A549 (cell line): ENCODE data around the gene ZNF862. TPM values are rescaled to one million over a fixed set of nuclear protein-coding genes. Genes with fewer than 3 reads are reported as not detected.

Experiments
- ATAC-seq, 2 experiments: fragments of 200-7000 bp in 1 of 2; fragments of >200 bp in 1 of 2; cut with Nextera tagmentation in 1 of 2; cut with Tn5 transposase in 1 of 2; 3 replicates each; pipeline versions ENCODE4 v1.8.0 to v1.9.1; 2018 to 2020; ENCODE audit warnings: mild to moderate bottlenecking in 1 of 2, moderate library complexity in 1 of 2
- CTCF ChIA-PET: fragments of 300-600 bp; sonication (Branson Sonifier 250); formaldehyde crosslinking; extraction: SDS; loops from one replicate; lab custom pipeline; 2021; ENCODE audit warnings: antibody characterized with exemption, inconsistent platforms; lab: Yijun Ruan, JAX
- POLR2A ChIA-PET: fragments of 350-600 bp; formaldehyde crosslinking; extraction: SDS; loops from one replicate; lab custom pipeline; 2021; ENCODE audit warnings: antibody characterized with exemption, inconsistent platforms; lab: Yijun Ruan, JAX
- DNase-seq, 2 experiments: peaks; one replicate each; pipeline versions ENCODE4 v3.0.0 to v3.0.0-alpha.2; 2011 to 2016; ENCODE audit warnings: low read depth in 1 of 2, low spot score in 1 of 2
- FAIRE-seq: peaks from 2 replicates; lab custom pipeline; 2011; peaks lifted over from hg19 to GRCh38; lab: Jason Lieb, UNC
- H3K27ac ChIP-seq, 2 experiments: fragments of >200 bp; sonication (Bioruptor Twin); formaldehyde crosslinking; 3 replicates each; pipeline ENCODE4 v1.5.1; 2016 to 2017
- H3K4me1 ChIP-seq: fragments of >200 bp; sonication (Bioruptor Twin); formaldehyde crosslinking; 3 replicates; pipeline ENCODE4 v1.6.1; 2016
- H3K4me2 ChIP-seq: fragments of >200 bp; sonication (Bioruptor Twin); formaldehyde crosslinking; 3 replicates; pipeline ENCODE4 v1.6.1; 2016
- H3K4me3 ChIP-seq: fragments of >200 bp; sonication (Bioruptor Twin); formaldehyde crosslinking; 3 replicates; pipeline ENCODE4 v1.5.1; 2016
- H3K9me3 ChIP-seq: fragments of >200 bp; sonication (Bioruptor Twin); formaldehyde crosslinking; 3 replicates; pipeline ENCODE4 v1.6.1; 2016
- CBX2 ChIP-seq: fragments of 200-600 bp; sonication (generic); IDR thresholded peaks from 2 replicates; pipeline ENCODE4 v1.6.1; 2016; ENCODE audit warnings: low read depth, mild to moderate bottlenecking, borderline replicate concordance
- CHD4 ChIP-seq: fragments of 200-600 bp; sonication (generic); IDR thresholded peaks from 2 replicates; pipeline ENCODE4 v1.6.1; 2016; ENCODE audit warnings: antibody characterized with exemption, mild to moderate bottlenecking, borderline replicate concordance
- FOSB ChIP-seq: fragments of 250-450 bp; sonication (Bioruptor Pico); IDR thresholded peaks from 2 replicates; pipeline ENCODE4 v1.5.0; 2020; ENCODE audit warnings: mild to moderate bottlenecking, moderate library complexity
- FOSL2 ChIP-seq, 2 experiments: fragments of 450-650 bp in 1 of 2; fragments of >200 bp in 1 of 2; sonication (Bioruptor Twin) in 1 of 2; formaldehyde crosslinking; IDR thresholded peaks; 2 replicates each; pipeline versions ENCODE4 v1.5.0 to v1.6.1; 2016 to 2020; ENCODE audit warnings: mild to moderate bottlenecking in 1 of 2, moderate library complexity in 1 of 2
- GATA3 ChIP-seq: IDR thresholded peaks from 2 replicates; pipeline ENCODE4 v1.6.1; 2012; ENCODE audit warnings: borderline replicate concordance
- HDAC2 ChIP-seq: fragments of 200-600 bp; sonication (generic); IDR thresholded peaks from 2 replicates; pipeline ENCODE4 v1.6.1; 2016
- HOXA7 ChIP-seq: fragments of 250-450 bp; sonication (Bioruptor Pico); IDR thresholded peaks from 2 replicates; pipeline ENCODE4 v1.5.0; 2020; ENCODE audit warnings: mild to moderate bottlenecking, moderate library complexity
- HOXB5 ChIP-seq: fragments of 250-450 bp; sonication (Bioruptor Pico); IDR thresholded peaks from 2 replicates; pipeline ENCODE4 v1.5.0; 2020; ENCODE audit warnings: mild to moderate bottlenecking, moderate library complexity
- JUN ChIP-seq, 2 experiments: fragments of >200 bp; sonication (Bioruptor Twin); formaldehyde crosslinking; IDR thresholded peaks; 2 replicates in 1 of 2; 3 replicates in 1 of 2; pipeline ENCODE4 v1.6.1; 2016 to 2017
- JUNB ChIP-seq: fragments of >200 bp; sonication (Bioruptor Twin); formaldehyde crosslinking; IDR thresholded peaks from 2 replicates; pipeline ENCODE4 v1.6.1; 2016
- KDM1A ChIP-seq: fragments of 200-600 bp; sonication (generic); IDR thresholded peaks from 2 replicates; pipeline ENCODE4 v1.6.1; 2016; ENCODE audit warnings: low read depth, mild to moderate bottlenecking
- KDM5A ChIP-seq: fragments of 200-600 bp; sonication (generic); IDR thresholded peaks from 2 replicates; pipeline ENCODE4 v1.6.1; 2016; ENCODE audit warnings: antibody characterized with exemption, mild to moderate bottlenecking
- MAZ ChIP-seq: fragments of 150-350 bp; IDR thresholded peaks from 2 replicates; pipeline ENCODE4 v1.6.1; 2014; ENCODE audit warnings: antibody characterized with exemption, low read depth, low read length, borderline replicate concordance
- MYC ChIP-seq: IDR thresholded peaks from 2 replicates; pipeline ENCODE4 v1.6.1; 2012; ENCODE audit warnings: mild to moderate bottlenecking, inconsistent platforms, low read length, improper control_type of control experiment, borderline replicate concordance
- NFE2L2 ChIP-seq: fragments of 150-350 bp; conservative IDR thresholded peaks from 2 replicates; pipeline ENCODE4 v1.6.1; 2014; ENCODE audit warnings: low read length
- PHF8 ChIP-seq: fragments of 200-600 bp; sonication (generic); IDR thresholded peaks from 2 replicates; pipeline ENCODE4 v1.6.1; 2016; ENCODE audit warnings: low read depth, mild to moderate bottlenecking, antibody characterized with exemption, moderate library complexity, borderline replicate concordance
- POLR2A ChIP-seq: IDR thresholded peaks from 2 replicates; pipeline ENCODE4 v1.6.1; 2012; ENCODE audit warnings: mild to moderate bottlenecking, low read length
- SMC3 ChIP-seq: fragments of >200 bp; sonication (Bioruptor Twin); formaldehyde crosslinking; IDR thresholded peaks from 3 replicates; pipeline ENCODE4 v1.6.1; 2018; ENCODE audit warnings: inconsistent platforms
- TP53 ChIP-seq: fragments of 250-450 bp; sonication (Bioruptor Pico); IDR thresholded peaks from 2 replicates; pipeline ENCODE4 v1.5.0; 2021; ENCODE audit warnings: mild to moderate bottlenecking, moderate library complexity
- ZC3H11A ChIP-seq: fragments of 450-650 bp; IDR thresholded peaks from 2 replicates; pipeline ENCODE4 v1.6.1; 2014; ENCODE audit warnings: antibody characterized with exemption, mild to moderate bottlenecking
- ZFP36 ChIP-seq: fragments of 450-650 bp; IDR thresholded peaks from 2 replicates; pipeline ENCODE4 v1.6.1; 2014; ENCODE audit warnings: borderline replicate concordance; ENCODE audit not compliant: partially characterized antibody
- WGBS: methylation state at CpG from one replicate; pipeline ENCODE4 v1.1.6; 2017; ENCODE audit errors: missing lambda C conversion rate; 5-methylcytosine and 5-hydroxymethylcytosine counted together
- polyA plus RNA-seq, 4 experiments: library from polyadenylated mRNA; depleted of rRNA in 3 of 4; stranded (reverse); fragments of >200 nt; fragmentation: RNase III in 1 of 4; extraction: RNeasy Plus Mini Kit Qiagen cat#74134 plus additional on column Dnase treatment in 1 of 4; gene quantifications; 2 replicates in 3 of 4; 3 replicates in 1 of 4; pipeline ENCODE4 v1.2.3, GENCODE V29; 2011 to 2017
- TF ChIP-seq, protein P1 (sequence below): fragments of >200 bp; sonication (Bioruptor Twin); formaldehyde crosslinking; IDR thresholded peaks from 2 replicates; pipeline ENCODE4 v1.6.1; 2016
- TF ChIP-seq, protein P2 (sequence below): fragments of 150-350 bp; IDR thresholded peaks from 2 replicates; pipeline ENCODE4 v1.6.1; 2014; ENCODE audit warnings: low read depth, mild to moderate bottlenecking, low read length
- TF ChIP-seq, protein P3 (sequence below): fragments of 200-600 bp; sonication (generic); IDR thresholded peaks from 2 replicates; pipeline ENCODE4 v1.6.1; 2016; ENCODE audit warnings: antibody characterized with exemption, mild to moderate bottlenecking, moderate library complexity

ZNF862 gene
- polyA plus RNA-seq, 2 of the 4 experiments (the other 2 are of a cell fraction): 3.9 to 8.0 TPM

DNA sequence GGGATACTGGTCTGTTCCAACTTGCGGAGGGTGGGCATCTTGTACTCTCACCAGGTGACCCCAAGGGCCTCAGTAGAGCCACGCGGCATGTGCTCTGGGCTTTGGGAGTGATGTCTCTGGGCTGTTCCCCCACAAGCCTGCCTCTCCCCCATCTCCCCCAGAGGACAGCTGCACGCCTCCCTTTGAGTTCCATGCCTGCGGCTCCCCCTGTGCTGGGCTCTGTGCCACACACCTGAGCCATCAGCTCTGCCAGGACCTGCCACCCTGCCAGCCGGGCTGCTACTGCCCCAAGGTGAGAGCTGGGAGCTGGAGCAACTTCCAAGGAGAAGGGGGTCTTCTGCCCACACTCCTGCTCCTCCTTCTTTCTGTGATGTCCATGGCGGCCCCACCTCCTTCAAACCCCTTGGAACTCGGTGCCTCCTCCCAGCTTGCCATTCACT lies 15.0 kb upstream of the ZNF862 start:
- Histone ChIP-seq H3K4me3 (no peak overlapping the region), H3K9me3 (no peaks in the 10 kb centered on the region), H3K27ac (no peak overlapping the region), H3K4me1 (no peaks in the 10 kb centered on the region), H3K4me2 (no peak overlapping the region)
- DNase-seq (no peak), ATAC-seq (no peak), FAIRE-seq (no peak)
- 68% methylated on average over 7 of the region's 8 CpGs for WGBS
- ChIA-PET CTCF (interaction anchor here (0.9 to 5.3 kb wide), 3 partner anchors 11 to 16 kb away, joined by 3 to 24 read pairs (median 3); no protein-coding TSS in a partner anchor), POLR2A (no interaction called here)
- no peak for TF ChIP-seq CHD4
- TF ChIP-seq NFE2L2: no peak
- TF ChIP-seq CBX2: no peak
- no peak for TF ChIP-seq TP53
- TF ChIP-seq FOSL2 (IDR thresholded peaks at IDR 0.05): no peak
- no peak for TF ChIP-seq FOSL2 (CRISPR knock-in tag; IDR thresholded peaks at IDR 0.05)
- no peak for TF ChIP-seq HOXB5 (CRISPR knock-in tag)

DNA sequence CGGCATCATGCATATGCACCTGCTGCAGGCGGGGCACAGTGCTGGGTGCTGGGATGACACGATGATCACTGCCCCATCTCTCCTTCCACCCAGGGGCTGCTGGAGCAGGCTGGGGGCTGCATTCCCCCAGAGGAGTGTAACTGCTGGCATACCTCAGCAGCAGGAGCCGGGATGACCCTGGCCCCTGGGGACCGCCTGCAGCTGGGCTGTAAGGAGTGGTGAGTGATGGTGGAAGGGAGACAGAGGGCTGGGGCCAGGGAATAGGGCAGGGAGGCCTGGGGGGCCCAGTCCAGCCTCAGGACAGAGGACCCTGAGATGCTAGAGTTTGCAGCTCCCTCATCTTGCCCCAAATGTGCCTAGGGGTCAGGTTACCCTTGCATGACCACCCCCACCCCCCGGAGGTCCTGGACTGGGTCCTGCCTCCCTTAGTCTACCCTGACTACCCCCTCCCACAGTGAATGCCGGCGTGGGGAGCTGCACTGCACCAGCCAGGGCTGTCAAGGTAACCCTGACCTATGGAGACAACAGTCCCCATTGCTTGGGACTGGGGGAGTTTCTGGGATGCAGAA lies 14.5 kb upstream of the ZNF862 start:
- CTCF ChIA-PET: interaction anchor here (1.1 to 5.3 kb wide), 2 partner anchors 12 to 16 kb away, joined by 3 to 24 read pairs; no protein-coding TSS in a partner anchor
- H3K4me2 ChIP-seq: no peak overlapping the region
- FAIRE-seq (no peak), ATAC-seq (no peak), DNase-seq (no peak)
- WGBS: 53% methylated on average over 7 of the region's 8 CpGs
- no peak for TF ChIP-seq POLR2A
- TF ChIP-seq MAZ: no peak
- TF ChIP-seq JUN (IDR thresholded peaks at IDR 0.05): no peak
- TF ChIP-seq, protein P1, sequence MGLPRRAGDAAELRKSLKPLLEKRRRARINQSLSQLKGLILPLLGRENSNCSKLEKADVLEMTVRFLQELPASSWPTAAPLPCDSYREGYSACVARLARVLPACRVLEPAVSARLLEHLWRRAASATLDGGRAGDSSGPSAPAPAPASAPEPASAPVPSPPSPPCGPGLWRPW: no peak
- TF ChIP-seq, protein P2, sequence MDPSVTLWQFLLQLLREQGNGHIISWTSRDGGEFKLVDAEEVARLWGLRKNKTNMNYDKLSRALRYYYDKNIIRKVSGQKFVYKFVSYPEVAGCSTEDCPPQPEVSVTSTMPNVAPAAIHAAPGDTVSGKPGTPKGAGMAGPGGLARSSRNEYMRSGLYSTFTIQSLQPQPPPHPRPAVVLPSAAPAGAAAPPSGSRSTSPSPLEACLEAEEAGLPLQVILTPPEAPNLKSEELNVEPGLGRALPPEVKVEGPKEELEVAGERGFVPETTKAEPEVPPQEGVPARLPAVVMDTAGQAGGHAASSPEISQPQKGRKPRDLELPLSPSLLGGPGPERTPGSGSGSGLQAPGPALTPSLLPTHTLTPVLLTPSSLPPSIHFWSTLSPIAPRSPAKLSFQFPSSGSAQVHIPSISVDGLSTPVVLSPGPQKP: no peak
- TF ChIP-seq HOXB5 (CRISPR knock-in tag): no peak
- no peak for TF ChIP-seq ZC3H11A
- no peak for TF ChIP-seq SMC3
- no peak for TF ChIP-seq HDAC2
- no peak for TF ChIP-seq JUNB
- TF ChIP-seq MYC: no peak
- TF ChIP-seq FOSB: no peak
- TF ChIP-seq HOXA7 (CRISPR knock-in tag): no peak
- TF ChIP-seq KDM1A: no peak
- no peak for TF ChIP-seq GATA3
- no peak for TF ChIP-seq PHF8
- TF ChIP-seq CBX2: no peak
- TF ChIP-seq KDM5A: no peak
- H3K4me1 ChIP-seq: no peaks in the 10 kb centered on the region
- no peak overlapping the region for H3K4me3 ChIP-seq
- H3K27ac ChIP-seq: no peak overlapping the region
- POLR2A ChIA-PET: no interaction called here
- no peaks in the 10 kb centered on the region for H3K9me3 ChIP-seq

DNA sequence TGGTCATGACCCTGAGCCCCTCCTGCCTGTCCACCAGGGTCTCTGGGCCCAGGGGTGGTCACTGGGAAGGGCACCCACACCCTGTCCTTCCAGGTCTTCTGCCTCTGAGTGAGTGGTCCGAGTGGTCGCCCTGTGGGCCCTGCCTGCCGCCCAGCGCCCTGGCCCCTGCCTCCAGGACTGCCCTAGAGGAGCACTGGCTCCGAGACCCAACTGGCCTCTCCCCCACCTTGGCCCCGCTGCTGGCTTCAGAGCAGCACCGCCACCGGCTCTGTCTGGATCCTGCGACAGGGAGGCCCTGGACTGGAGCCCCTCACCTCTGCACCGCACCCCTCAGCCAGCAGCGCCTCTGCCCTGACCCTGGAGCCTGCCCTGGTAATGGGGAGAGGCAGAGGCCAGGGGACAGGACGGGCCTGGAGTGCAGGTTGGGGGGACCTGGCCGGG lies 13.9 kb upstream of the ZNF862 start:
- TF ChIP-seq ZFP36: no peak
- no peak for TF ChIP-seq FOSB
- TF ChIP-seq, protein P3, sequence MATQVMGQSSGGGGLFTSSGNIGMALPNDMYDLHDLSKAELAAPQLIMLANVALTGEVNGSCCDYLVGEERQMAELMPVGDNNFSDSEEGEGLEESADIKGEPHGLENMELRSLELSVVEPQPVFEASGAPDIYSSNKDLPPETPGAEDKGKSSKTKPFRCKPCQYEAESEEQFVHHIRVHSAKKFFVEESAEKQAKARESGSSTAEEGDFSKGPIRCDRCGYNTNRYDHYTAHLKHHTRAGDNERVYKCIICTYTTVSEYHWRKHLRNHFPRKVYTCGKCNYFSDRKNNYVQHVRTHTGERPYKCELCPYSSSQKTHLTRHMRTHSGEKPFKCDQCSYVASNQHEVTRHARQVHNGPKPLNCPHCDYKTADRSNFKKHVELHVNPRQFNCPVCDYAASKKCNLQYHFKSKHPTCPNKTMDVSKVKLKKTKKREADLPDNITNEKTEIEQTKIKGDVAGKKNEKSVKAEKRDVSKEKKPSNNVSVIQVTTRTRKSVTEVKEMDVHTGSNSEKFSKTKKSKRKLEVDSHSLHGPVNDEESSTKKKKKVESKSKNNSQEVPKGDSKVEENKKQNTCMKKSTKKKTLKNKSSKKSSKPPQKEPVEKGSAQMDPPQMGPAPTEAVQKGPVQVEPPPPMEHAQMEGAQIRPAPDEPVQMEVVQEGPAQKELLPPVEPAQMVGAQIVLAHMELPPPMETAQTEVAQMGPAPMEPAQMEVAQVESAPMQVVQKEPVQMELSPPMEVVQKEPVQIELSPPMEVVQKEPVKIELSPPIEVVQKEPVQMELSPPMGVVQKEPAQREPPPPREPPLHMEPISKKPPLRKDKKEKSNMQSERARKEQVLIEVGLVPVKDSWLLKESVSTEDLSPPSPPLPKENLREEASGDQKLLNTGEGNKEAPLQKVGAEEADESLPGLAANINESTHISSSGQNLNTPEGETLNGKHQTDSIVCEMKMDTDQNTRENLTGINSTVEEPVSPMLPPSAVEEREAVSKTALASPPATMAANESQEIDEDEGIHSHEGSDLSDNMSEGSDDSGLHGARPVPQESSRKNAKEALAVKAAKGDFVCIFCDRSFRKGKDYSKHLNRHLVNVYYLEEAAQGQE: no peak
- FAIRE-seq (no peak), ATAC-seq (no peak), DNase-seq (no peak)
- Histone ChIP-seq H3K4me3 (no peak overlapping the region), H3K27ac (no peak overlapping the region), H3K4me2 (no peak overlapping the region), H3K4me1 (no peaks in the 10 kb centered on the region), H3K9me3 (no peaks in the 10 kb centered on the region)
- CTCF ChIA-PET: interaction anchor here (1.1 to 5.3 kb wide), 2 partner anchors 13 to 17 kb away, joined by 3 to 24 read pairs; no protein-coding TSS in a partner anchor
- POLR2A ChIA-PET: no interaction called here
- WGBS: 46% methylated on average over 4 of the region's 13 CpGs
